H4 (cell line): ENCODE measurements around the gene IFITM2. TPM values are rescaled to one million over a fixed set of nuclear protein-coding genes. Genes with fewer than 3 reads are reported as not detected.

ENCODE experiments used
- total RNA-seq: library from RNA; depleted of rRNA; stranded (reverse); fragments of >200 nt; shearing (Covaris generic); gene quantifications from 2 replicates; pipeline ENCODE4 v1.2.3, GENCODE V29; 2014; rRNA removed

The IFITM2 gene
- total RNA-seq, 1 experiment from 2014 or later: 30.7 TPM

Other genes with a start within 250 kb of the IFITM2 start
- not detected in 2 replicates for gene SCGB1C1, start 114.7 kb upstream of the IFITM2 start, total RNA-seq
- 30.3 and 30.7 TPM in 2 replicates for gene BET1L, start 100.4 kb upstream of the IFITM2 start, total RNA-seq
- 138 and 139 TPM in 2 replicates for gene RIC8A, start 100.1 kb upstream of the IFITM2 start, total RNA-seq
- 6.4 and 12.3 TPM in 2 replicates for gene SIRT3, start 71.5 kb upstream of the IFITM2 start, total RNA-seq
- 248 and 295 TPM in 2 replicates for gene PSMD13, start 70.8 kb upstream of the IFITM2 start, total RNA-seq
- gene NLRP6, start 29.4 kb upstream of the IFITM2 start, total RNA-seq: not detected in 2 replicates
- gene PGGHG, start 18.7 kb upstream of the IFITM2 start, total RNA-seq: 2.2 and 2.4 TPM in 2 replicates
- gene IFITM5, start 8.3 kb upstream of the IFITM2 start, total RNA-seq: not detected in 2 replicates
- 179 TPM in 2 replicates for gene IFITM1, start 6.2 kb downstream of the IFITM2 start, total RNA-seq
- 183 and 240 TPM in 2 replicates for gene IFITM3, start 13.0 kb downstream of the IFITM2 start, total RNA-seq
- 6.5 and 11.1 TPM in 2 replicates for gene B4GALNT4, start 61.7 kb downstream of the IFITM2 start, total RNA-seq
- gene PKP3, start 86.4 kb downstream of the IFITM2 start, total RNA-seq: 2.4 and 3.0 TPM in 2 replicates
- gene SIGIRR, start 107.2 kb downstream of the IFITM2 start, total RNA-seq: 1.9 TPM in 1 of 2 replicates, not detected in the other
- gene ANO9, start 134.2 kb downstream of the IFITM2 start, total RNA-seq: not detected in 2 replicates
- gene PTDSS2, start 142.5 kb downstream of the IFITM2 start, total RNA-seq: 15.0 and 26.7 TPM in 2 replicates
- 150 and 205 TPM in 2 replicates for gene RNH1, start 199.4 kb downstream of the IFITM2 start, total RNA-seq
- 64.1 and 76.1 TPM in 2 replicates for gene HRAS, start 227.8 kb downstream of the IFITM2 start, total RNA-seq
- gene LRRC56, start 229.7 kb downstream of the IFITM2 start, total RNA-seq: 0.18 and 0.19 TPM in 2 replicates